ENCODE results near the gene PLRG1. TPM values are rescaled to one million over a fixed set of nuclear protein-coding genes. Genes with fewer than 3 reads are reported as not detected.

Gene PLRG1
- total and polyA plus RNA-seq, 2 donors (not counting 1 experiment from before 2014, with no cell fraction given) = 72.5 to 101 TPM

- no peak for DNase-seq (ENCODE audit: low read depth in 2 of 2)
- Histone ChIP-seq H3K79me2 (ENCODE audit: control insufficient read depth, insufficient read depth, low read length) (no peaks in the 10 kb centered on the region), H3K4me1 (ENCODE audit: control insufficient read depth, extremely low read depth, insufficient read depth, low read length) (no peaks in the 10 kb centered on the region), H3K27ac (ENCODE audit: insufficient read depth, low read length) (no peak overlapping the region), H3K4me3 (replicated peaks in 1 of 4; ENCODE audit: control extremely low read depth in 1 of 4, insufficient read depth in 1 of 4, low read depth in 3 of 4, low read length in 4 of 4) (no peak overlapping the region), H3K9me3 (ENCODE audit: control insufficient read depth, insufficient read depth, low read depth, low read length) (no peaks in the 10 kb centered on the region), H3K9ac (ENCODE audit: insufficient read depth, low read length) (no peak overlapping the region), H2AFZ (ENCODE audit: low read length) (no peak overlapping the region), H3K27me3 (ENCODE audit: control insufficient read depth, insufficient read depth, low read length) (no peaks in the 10 kb centered on the region), H3K4me2 (ENCODE audit: extremely low read depth, insufficient read depth, low read length) (no peak overlapping the region), H3K36me3 (ENCODE audit: control insufficient read depth, insufficient read depth, low read length) (no peaks in the 10 kb centered on the region), H4K20me1 (ENCODE audit: control insufficient read depth, extremely low read depth, insufficient read depth, low read length) (no peaks in the 10 kb centered on the region)
- TF ChIP-seq CTCF (conservative IDR thresholded peaks at IDR 0.05 in 1 of 2, IDR thresholded peaks at IDR 0.05 in 1 of 2; ENCODE audit: low read depth in 1 of 2, low read length in 2 of 2) (no peak), EZH2 (IDR thresholded peaks at IDR 0.05; ENCODE audit: low read length, missing control alignments) (no peak)
These were observed 43.0 kb downstream of the PLRG1 start for GRCh38 chr4:154507156-154507555.

- TF ChIP-seq EZH2 (IDR thresholded peaks at IDR 0.05; ENCODE audit: low read length, missing control alignments) (no peak), CTCF (conservative IDR thresholded peaks at IDR 0.05 in 1 of 2, IDR thresholded peaks at IDR 0.05 in 1 of 2; ENCODE audit: low read depth in 1 of 2, low read length in 2 of 2) (peak; percentile 34 to 48)
- no peaks in the 10 kb centered on the region for H3K9me3 ChIP-seq (ENCODE audit: control insufficient read depth, insufficient read depth, low read depth, low read length)
- no peak overlapping the region for H3K9ac ChIP-seq (ENCODE audit: insufficient read depth, low read length)
- H3K4me2 ChIP-seq (ENCODE audit: extremely low read depth, insufficient read depth, low read length) = no peak overlapping the region
- peak; percentile 9 to 60 for DNase-seq (ENCODE audit: low read depth in 2 of 2)
- H4K20me1 ChIP-seq (ENCODE audit: control insufficient read depth, extremely low read depth, insufficient read depth, low read length) = no peaks in the 10 kb centered on the region
- no peak overlapping the region for H3K4me3 ChIP-seq (replicated peaks in 1 of 4; ENCODE audit: control extremely low read depth in 1 of 4, insufficient read depth in 1 of 4, low read depth in 3 of 4, low read length in 4 of 4)
- H3K36me3 ChIP-seq (ENCODE audit: control insufficient read depth, insufficient read depth, low read length) = no peaks in the 10 kb centered on the region
- H2AFZ ChIP-seq (ENCODE audit: low read length) = no peak overlapping the region
- H3K4me1 ChIP-seq (ENCODE audit: control insufficient read depth, extremely low read depth, insufficient read depth, low read length) = no peaks in the 10 kb centered on the region
- no peaks in the 10 kb centered on the region for H3K27me3 ChIP-seq (ENCODE audit: control insufficient read depth, insufficient read depth, low read length)
- H3K27ac ChIP-seq (ENCODE audit: insufficient read depth, low read length) = no peak overlapping the region
- no peaks in the 10 kb centered on the region for H3K79me2 ChIP-seq (ENCODE audit: control insufficient read depth, insufficient read depth, low read length)
These were observed 43.9 kb downstream of the PLRG1 start for GRCh38 chr4:154506253-154506652.

GRCh38 chr4:154503598-154503997, 46.6 kb downstream of the PLRG1 start:
- H3K27me3 ChIP-seq (ENCODE audit: control insufficient read depth, insufficient read depth, low read length) = no peaks in the 10 kb centered on the region
- H3K9ac ChIP-seq (ENCODE audit: insufficient read depth, low read length) = no peak overlapping the region
- TF ChIP-seq CTCF (conservative IDR thresholded peaks at IDR 0.05 in 1 of 2, IDR thresholded peaks at IDR 0.05 in 1 of 2; ENCODE audit: low read depth in 1 of 2, low read length in 2 of 2) = peak; percentile 39 to 65
- TF ChIP-seq EZH2 (IDR thresholded peaks at IDR 0.05; ENCODE audit: low read length, missing control alignments) = no peak
- H3K4me3 ChIP-seq (replicated peaks in 1 of 4; ENCODE audit: control extremely low read depth in 1 of 4, insufficient read depth in 1 of 4, low read depth in 3 of 4, low read length in 4 of 4) = no peak overlapping the region
- no peak overlapping the region for H2AFZ ChIP-seq (ENCODE audit: low read length)
- no peaks in the 10 kb centered on the region for H3K9me3 ChIP-seq (ENCODE audit: control insufficient read depth, insufficient read depth, low read depth, low read length)
- H4K20me1 ChIP-seq (ENCODE audit: control insufficient read depth, extremely low read depth, insufficient read depth, low read length) = no peaks in the 10 kb centered on the region
- no peak overlapping the region for H3K4me2 ChIP-seq (ENCODE audit: extremely low read depth, insufficient read depth, low read length)
- DNase-seq (ENCODE audit: low read depth in 2 of 2) = peak; percentile 7 to 17
- no peaks in the 10 kb centered on the region for H3K4me1 ChIP-seq (ENCODE audit: control insufficient read depth, extremely low read depth, insufficient read depth, low read length)
- H3K36me3 ChIP-seq (ENCODE audit: control insufficient read depth, insufficient read depth, low read length) = no peaks in the 10 kb centered on the region
- no peak overlapping the region for H3K27ac ChIP-seq (ENCODE audit: insufficient read depth, low read length)
- no peaks in the 10 kb centered on the region for H3K79me2 ChIP-seq (ENCODE audit: control insufficient read depth, insufficient read depth, low read length)

Data from fibroblast of lung (primary cell).